ENCODE measurements around the gene PELO. TPM values are rescaled to one million over a fixed set of nuclear protein-coding genes. Genes with fewer than 3 reads are reported as not detected.
"Not testable (repeated sequence)": the region's sequence is repeated elsewhere in the genome, so short reads cannot be mapped to it uniquely, and the experiment has no call there.

The PELO gene, protein sequence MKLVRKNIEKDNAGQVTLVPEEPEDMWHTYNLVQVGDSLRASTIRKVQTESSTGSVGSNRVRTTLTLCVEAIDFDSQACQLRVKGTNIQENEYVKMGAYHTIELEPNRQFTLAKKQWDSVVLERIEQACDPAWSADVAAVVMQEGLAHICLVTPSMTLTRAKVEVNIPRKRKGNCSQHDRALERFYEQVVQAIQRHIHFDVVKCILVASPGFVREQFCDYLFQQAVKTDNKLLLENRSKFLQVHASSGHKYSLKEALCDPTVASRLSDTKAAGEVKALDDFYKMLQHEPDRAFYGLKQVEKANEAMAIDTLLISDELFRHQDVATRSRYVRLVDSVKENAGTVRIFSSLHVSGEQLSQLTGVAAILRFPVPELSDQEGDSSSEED
- total RNA-seq: 100 to 1,000 TPM in 1 of 2 donors, 10 to 100 TPM in 1; 71.4 to 122 TPM

DNA sequence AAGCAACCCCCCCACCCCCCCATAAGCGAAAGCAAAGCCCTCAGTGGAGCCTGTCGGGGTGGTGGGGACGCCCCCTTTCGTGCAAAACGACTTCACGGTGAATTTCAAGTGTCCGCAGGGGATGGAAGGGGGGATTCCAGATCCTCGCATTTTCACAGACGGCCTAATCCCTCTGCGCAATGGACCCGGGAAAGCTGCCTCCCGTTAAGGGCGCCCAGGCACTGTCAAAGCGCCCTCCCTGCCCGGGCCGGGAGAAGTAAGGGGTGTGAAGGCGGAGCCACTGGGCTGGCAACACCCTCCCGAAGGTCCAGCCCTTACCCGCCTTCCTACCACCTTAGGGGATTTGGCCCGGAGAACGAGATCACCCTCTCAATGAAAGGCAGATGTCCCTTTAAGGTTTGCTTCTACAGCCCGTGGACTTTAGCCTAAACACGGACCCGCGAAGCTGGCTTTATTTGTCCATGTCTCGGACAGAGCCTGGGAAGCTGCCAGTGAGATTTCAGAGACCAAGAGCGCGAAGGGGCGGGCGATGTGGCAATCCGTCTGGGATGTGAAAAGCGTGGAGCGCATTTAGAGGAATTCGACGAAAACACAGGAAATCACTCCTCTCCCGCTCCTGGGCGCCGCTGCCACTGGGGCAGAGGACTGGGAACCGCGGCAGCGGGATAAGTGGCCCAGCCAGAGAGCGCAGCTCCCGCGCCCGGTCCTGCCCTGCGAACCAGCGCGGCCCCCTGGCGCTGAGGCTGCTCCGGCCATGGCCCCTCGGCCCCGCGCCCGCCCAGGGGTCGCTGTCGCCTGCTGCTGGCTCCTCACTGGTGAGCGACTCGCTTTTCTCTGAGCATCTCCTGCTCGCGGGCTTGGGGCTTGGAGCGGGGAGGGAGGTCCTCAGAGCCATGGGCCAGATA is at the start of gene PELO, which contains the start of gene ITGA1:
PELO (plus strand) TSS at position 317 of the 905 bp plus-strand sequence. CDS start 12,479 bp downstream, outside the sequence.
ITGA1 (plus strand) TSS at position 317 of the 905 bp plus-strand sequence; CDS start at position 755, 438 bp downstream.
- Mint-ChIP-seq H3K36me3 (peaks cover 21% of the 10 kb centered on the region), H3K9me3 (peaks cover 4% of the 10 kb centered on the region), H3K4me3 (peak within 1 kb of the TSS; percentile 80), H3K27ac (peak within 1 kb of the TSS; percentile 72 to 98), H3K27me3 (peaks cover 2 to 18% of the 10 kb centered on the region in 2 donors), H3K4me1 (ENCODE audit: low read depth in 2 of 2) (peaks cover 44 to 52% of the 10 kb centered on the region in 2 donors)
- DNase-seq (ENCODE audit: low spot score) (peak; percentile 89), ATAC-seq (peak; percentile 90 to 94)

- peak overlapping the region; percentile 9 for H3K4me3 Mint-ChIP-seq
- ATAC-seq (no peak), DNase-seq (ENCODE audit: low spot score) (no peak)
- H3K4me1 Mint-ChIP-seq (ENCODE audit: low read depth in 2 of 2): peaks cover 15 to 30% of the 10 kb centered on the region in 2 donors
- H3K27me3 Mint-ChIP-seq: peaks cover 3 to 7% of the 10 kb centered on the region in 2 donors
- H3K27ac Mint-ChIP-seq: no peak overlapping the region
- H3K9me3 Mint-ChIP-seq: peaks cover 5% of the 10 kb centered on the region
- H3K36me3 Mint-ChIP-seq: peaks cover 9% of the 10 kb centered on the region
Observed at GRCh38 chr5:52738095-52738506, 49.6 kb upstream of the PELO start.

DNA sequence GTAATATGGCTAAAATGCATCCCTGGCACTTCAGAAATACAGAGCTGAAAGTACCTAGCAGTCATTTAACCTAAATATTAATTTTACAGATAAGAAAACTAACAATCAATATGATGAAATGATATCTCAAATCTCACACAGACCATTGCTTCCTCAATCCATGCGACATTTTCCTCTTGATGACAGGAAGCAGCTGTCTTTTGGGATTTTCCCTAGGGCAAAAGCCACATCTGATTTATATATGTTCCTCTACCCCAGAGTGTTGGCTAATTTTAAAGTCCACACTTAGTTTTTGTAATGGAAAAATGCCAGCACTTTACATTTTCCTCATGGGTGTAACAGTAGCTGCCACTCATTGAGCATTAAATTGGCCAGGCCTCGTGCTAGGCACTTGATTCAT is 47.7 kb upstream of the PELO start:
- peaks cover 27 to 48% of the 10 kb centered on the region in 2 donors for H3K4me1 Mint-ChIP-seq (ENCODE audit: low read depth in 2 of 2)
- peaks cover 9% of the 10 kb centered on the region for H3K36me3 Mint-ChIP-seq
- no peak overlapping the region for H3K27ac Mint-ChIP-seq
- no peak for DNase-seq (ENCODE audit: low spot score)
- no peak overlapping the region for H3K4me3 Mint-ChIP-seq
- peaks cover 3 to 7% of the 10 kb centered on the region in 2 donors for H3K27me3 Mint-ChIP-seq
- no peak for ATAC-seq
- peaks cover 5% of the 10 kb centered on the region for H3K9me3 Mint-ChIP-seq

DNA sequence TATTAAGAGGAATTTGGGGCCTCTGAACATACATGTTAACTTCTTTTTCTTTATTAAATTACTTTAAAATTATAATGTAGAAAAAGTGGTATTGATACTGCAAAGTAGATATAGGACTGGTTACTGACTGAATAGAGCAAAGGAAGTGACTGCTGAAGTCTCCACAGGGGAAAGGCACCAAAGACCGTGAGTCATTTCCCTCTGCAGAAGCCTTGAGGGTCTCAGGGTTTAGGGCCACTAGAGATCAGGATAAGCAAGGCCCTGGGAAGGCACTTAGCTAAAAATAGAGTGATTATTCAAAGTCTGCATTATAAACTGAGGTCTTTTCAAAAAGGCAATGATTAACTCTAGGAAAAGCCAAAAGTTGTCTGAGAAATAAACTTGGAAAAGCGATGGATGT is 44.7 kb upstream of the PELO start:
- ATAC-seq (peak in 1 of 2 donors; percentile 76), DNase-seq (ENCODE audit: low spot score) (no peak)
- Mint-ChIP-seq H3K4me1 (ENCODE audit: low read depth in 2 of 2) (peaks cover 37 to 60% of the 10 kb centered on the region in 2 donors), H3K4me3 (peak overlapping the region; percentile 88), H3K36me3 (peaks cover 9% of the 10 kb centered on the region), H3K27me3 (peaks cover 3 to 7% of the 10 kb centered on the region in 2 donors), H3K9me3 (peaks cover 8% of the 10 kb centered on the region), H3K27ac (peak overlapping the region; percentile 64 to 81)

DNA sequence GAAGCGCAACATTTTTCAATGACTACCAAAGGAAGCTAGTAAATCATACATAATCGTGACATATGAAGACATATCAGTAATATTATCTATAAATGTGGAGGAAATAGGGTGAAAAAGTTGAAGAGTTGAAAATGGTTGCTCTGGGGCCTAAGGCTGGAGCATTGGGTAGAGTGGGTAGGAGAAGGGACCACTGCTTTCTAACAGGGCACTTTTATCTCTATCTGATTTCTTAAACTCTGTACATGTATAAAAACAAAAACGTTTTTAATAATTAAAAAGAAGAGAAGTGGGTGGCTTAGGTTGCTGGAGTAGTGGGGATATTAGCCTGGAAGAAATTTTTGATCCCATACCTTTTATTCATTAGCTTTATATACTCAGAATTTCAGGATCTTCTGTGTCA is 44.2 kb upstream of the PELO start:
- Mint-ChIP-seq H3K4me1 (ENCODE audit: low read depth in 2 of 2) (peaks cover 36 to 60% of the 10 kb centered on the region in 2 donors), H3K27ac (peak overlapping the region; percentile 64 to 81), H3K9me3 (peaks cover 3% of the 10 kb centered on the region), H3K4me3 (peak overlapping the region; percentile 88), H3K27me3 (peaks cover 3 to 7% of the 10 kb centered on the region in 2 donors), H3K36me3 (peaks cover 9% of the 10 kb centered on the region)
- no peak for DNase-seq (ENCODE audit: low spot score)
- ATAC-seq: peak; percentile 2 to 44

- Mint-ChIP-seq H3K36me3 (peaks cover 8% of the 10 kb centered on the region), H3K4me3 (peak overlapping the region; percentile 88), H3K27me3 (peaks cover 3 to 7% of the 10 kb centered on the region in 2 donors), H3K9me3 (peaks cover 3% of the 10 kb centered on the region), H3K27ac (peak overlapping the region; percentile 64 to 81), H3K4me1 (ENCODE audit: low read depth in 2 of 2) (peaks cover 41 to 63% of the 10 kb centered on the region in 2 donors)
- DNase-seq (ENCODE audit: low spot score): peak; percentile 70
- ATAC-seq: peak; percentile 94 to 95
Observed at GRCh38 chr5:52743970-52744369, 43.7 kb upstream of the PELO start.

- not testable (repeated sequence) for H3K9me3 Mint-ChIP-seq; H3K27me3 Mint-ChIP-seq; H3K4me3 Mint-ChIP-seq; DNase-seq (ENCODE audit: low spot score); ATAC-seq; H3K36me3 Mint-ChIP-seq
- peak overlapping the region; percentile 8 to 81 for H3K27ac Mint-ChIP-seq
- H3K4me1 Mint-ChIP-seq (ENCODE audit: low read depth in 2 of 2): peaks cover 49 to 68% of the 10 kb centered on the region in 2 donors
Observed at GRCh38 chr5:52744867-52745458, 42.8 kb upstream of the PELO start.

GRCh38 chr5:52746539-52746938 is 41.2 kb upstream of the PELO start:
- H3K4me1 Mint-ChIP-seq (ENCODE audit: low read depth in 2 of 2): peaks cover 52 to 68% of the 10 kb centered on the region in 2 donors
- peaks cover 3% of the 10 kb centered on the region for H3K9me3 Mint-ChIP-seq
- DNase-seq (ENCODE audit: low spot score): no peak
- no peak for ATAC-seq
- H3K36me3 Mint-ChIP-seq: peaks cover 5% of the 10 kb centered on the region
- H3K27ac Mint-ChIP-seq: no peak overlapping the region
- peaks cover under 1 to 3% of the 10 kb centered on the region in 2 donors for H3K27me3 Mint-ChIP-seq
- no peak overlapping the region for H3K4me3 Mint-ChIP-seq

- Mint-ChIP-seq H3K4me1 (ENCODE audit: low read depth in 2 of 2) (peaks cover 51 to 52% of the 10 kb centered on the region in 2 donors), H3K27ac (peak overlapping the region; percentile 80 to 94), H3K4me3 (peak overlapping the region; percentile 71), H3K9me3 (peaks cover 8% of the 10 kb centered on the region), H3K36me3 (peaks cover 5% of the 10 kb centered on the region), H3K27me3 (peaks cover 5 to 6% of the 10 kb centered on the region in 2 donors)
- no peak for DNase-seq (ENCODE audit: low spot score)
- ATAC-seq: peak; percentile 84 to 88
Observed at GRCh38 chr5:52748590-52748989, 39.1 kb upstream of the PELO start.

GRCh38 chr5:52749666-52750065 is 38.0 kb upstream of the PELO start:
- no peak for DNase-seq (ENCODE audit: low spot score)
- Mint-ChIP-seq H3K27ac (peak overlapping the region; percentile 80 to 94), H3K4me3 (peak overlapping the region; percentile 2), H3K4me1 (ENCODE audit: low read depth in 2 of 2) (peaks cover 47 to 51% of the 10 kb centered on the region in 2 donors), H3K36me3 (peaks cover 5% of the 10 kb centered on the region), H3K9me3 (peaks cover 8% of the 10 kb centered on the region), H3K27me3 (peaks cover 9 to 10% of the 10 kb centered on the region in 2 donors)
- no peak for ATAC-seq

- ATAC-seq (no peak), DNase-seq (ENCODE audit: low spot score) (no peak)
- Mint-ChIP-seq H3K27me3 (peaks cover 9 to 10% of the 10 kb centered on the region in 2 donors), H3K36me3 (no peaks in the 10 kb centered on the region), H3K4me3 (no peak overlapping the region), H3K4me1 (ENCODE audit: low read depth in 2 of 2) (peaks cover 33 to 40% of the 10 kb centered on the region in 2 donors), H3K27ac (peak overlapping the region in 1 of 2 donors; percentile 6), H3K9me3 (peaks cover 5% of the 10 kb centered on the region)
Observed at GRCh38 chr5:52751137-52751536, 36.6 kb upstream of the PELO start.

GRCh38 chr5:52754051-52754450 is 33.7 kb upstream of the PELO start:
- no peak overlapping the region for H3K27ac Mint-ChIP-seq

DNA sequence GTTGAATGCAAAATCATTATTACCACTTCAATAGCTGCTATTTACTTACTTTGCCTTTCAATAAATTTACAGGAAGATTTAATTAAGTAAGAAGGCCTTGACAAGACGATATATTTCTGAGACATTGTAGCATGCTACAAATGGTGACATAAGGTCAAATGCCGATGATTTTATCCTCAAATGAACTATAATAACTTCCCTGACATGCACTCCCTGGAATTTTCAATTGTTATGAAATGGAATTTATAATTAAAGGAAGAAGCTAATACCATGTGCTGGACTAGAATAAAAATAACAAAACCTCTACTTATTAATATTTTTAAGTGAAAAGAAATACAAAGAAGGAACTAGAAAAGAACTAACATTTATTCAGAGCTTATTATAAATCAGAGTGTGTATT is 30.2 kb upstream of the PELO start:
- Mint-ChIP-seq H3K4me1 (ENCODE audit: low read depth in 2 of 2) (peaks cover 16 to 25% of the 10 kb centered on the region in 2 donors), H3K27ac (no peak overlapping the region), H3K9me3 (peaks cover 7% of the 10 kb centered on the region), H3K36me3 (no peaks in the 10 kb centered on the region), H3K4me3 (no peak overlapping the region), H3K27me3 (peaks cover 9 to 10% of the 10 kb centered on the region in 2 donors)
- DNase-seq (ENCODE audit: low spot score): no peak
- no peak for ATAC-seq

More at GRCh38 chr5:52754051-52754450, 33.7 kb upstream of the PELO start:
- ATAC-seq (no peak), DNase-seq (ENCODE audit: low spot score) (no peak)
- Mint-ChIP-seq H3K36me3 (no peaks in the 10 kb centered on the region), H3K4me1 (ENCODE audit: low read depth in 2 of 2) (peaks cover 19 to 33% of the 10 kb centered on the region in 2 donors), H3K9me3 (peaks cover 5% of the 10 kb centered on the region), H3K27me3 (peaks cover 9 to 10% of the 10 kb centered on the region in 2 donors), H3K4me3 (no peak overlapping the region)
